Astrocyte of the hippocampus (primary cell): Measurements from ENCODE around the gene AP1M2.
"Not testable (repeated sequence)": the region's sequence is repeated elsewhere in the genome, so short reads cannot be mapped to it uniquely, and the experiment has no call there.

ENCODE experiments used
- DNase-seq: peaks from one replicate; pipeline ENCODE4 v3.0.0; 2011; ENCODE audit warnings: low read depth, low spot score

The AP1M2 gene

GRCh38 chr19:10565028-10565566 lies 22.0 kb downstream of the AP1M2 start:
- peak; percentile 57 for DNase-seq

- no peak for DNase-seq
These were observed 24.5 kb downstream of the AP1M2 start for GRCh38 chr19:10562609-10563008.

DNA sequence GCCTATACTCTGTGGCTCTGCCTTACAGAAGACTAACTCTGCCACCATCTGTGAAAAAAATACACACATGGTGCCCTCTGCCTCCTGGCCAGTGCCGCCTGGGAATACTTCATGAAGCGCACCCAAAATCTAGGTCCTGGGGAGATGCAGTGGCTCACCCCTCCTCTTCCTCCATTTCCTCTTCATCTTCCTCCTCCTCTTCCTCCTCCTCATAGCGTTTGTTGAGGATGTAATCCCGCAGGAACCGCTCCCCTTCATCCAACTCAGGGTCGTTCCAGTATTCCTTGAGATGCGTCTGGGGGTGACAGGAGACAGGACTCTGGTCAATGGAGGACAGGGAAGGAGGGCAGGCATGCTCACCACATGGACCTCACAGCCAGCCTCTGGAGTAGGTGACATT lies 27.0 kb downstream of the AP1M2 start:
- no peak for DNase-seq

- no peak for DNase-seq
These were observed 29.4 kb downstream of the AP1M2 start for GRCh38 chr19:10557603-10558197.

- DNase-seq, result no peak
These were observed 31.5 kb downstream of the AP1M2 start for GRCh38 chr19:10555610-10555973.

GRCh38 chr19:10554760-10555609 lies 32.1 kb downstream of the AP1M2 start:
- no peak for DNase-seq

DNA sequence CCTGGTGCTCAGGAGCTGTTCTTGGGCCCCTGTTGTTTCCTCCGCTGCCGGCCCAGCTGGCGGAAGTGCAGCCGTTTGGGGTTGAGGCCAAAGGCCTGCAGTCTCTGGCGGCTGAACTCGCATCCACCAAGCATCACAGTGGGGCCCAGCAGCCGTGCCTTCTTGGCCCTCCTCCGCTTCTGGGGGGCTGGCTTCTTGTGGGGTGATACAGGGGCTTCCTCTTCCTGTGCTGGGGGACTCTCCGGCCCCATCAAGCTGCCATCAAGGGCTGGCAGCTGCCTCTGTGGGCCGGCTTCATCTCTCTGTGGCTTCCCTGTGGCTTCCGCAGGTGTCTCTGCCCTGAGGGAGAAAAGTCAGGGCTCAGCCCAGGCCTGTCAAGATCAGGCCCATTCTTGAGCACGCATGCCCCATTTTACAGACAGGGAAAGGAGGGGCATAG lies 33.1 kb downstream of the AP1M2 start:
- no peak for DNase-seq

DNA sequence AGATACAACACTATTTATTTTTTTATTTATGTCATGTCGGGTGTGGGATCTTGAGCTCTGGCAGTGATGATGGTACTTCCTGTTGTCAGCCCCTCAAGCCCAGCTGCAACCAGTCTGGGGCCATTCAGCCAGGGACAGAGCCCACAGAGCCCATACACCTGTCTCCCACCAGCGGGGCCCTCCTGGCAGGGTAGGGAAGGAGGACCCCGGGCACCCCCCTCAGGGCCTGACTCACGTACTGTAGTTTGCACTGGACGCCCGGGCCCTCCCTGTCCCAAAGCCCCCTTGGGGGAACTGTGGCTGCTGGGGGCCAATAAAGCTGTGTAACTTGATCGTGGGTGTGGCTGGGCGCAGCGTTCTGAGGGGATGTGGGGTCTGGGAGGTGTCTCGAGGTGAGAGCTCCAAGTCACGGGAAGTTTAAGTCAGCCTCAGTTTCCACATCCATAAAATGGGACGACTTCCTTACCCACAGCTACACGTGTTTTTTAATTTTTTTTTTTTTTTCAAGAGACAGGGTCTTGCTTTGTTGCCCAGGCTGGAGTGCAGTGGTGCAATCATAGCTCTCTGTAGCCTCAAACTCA lies 33.9 kb downstream of the AP1M2 start:
- DNase-seq, result no peak

DNA sequence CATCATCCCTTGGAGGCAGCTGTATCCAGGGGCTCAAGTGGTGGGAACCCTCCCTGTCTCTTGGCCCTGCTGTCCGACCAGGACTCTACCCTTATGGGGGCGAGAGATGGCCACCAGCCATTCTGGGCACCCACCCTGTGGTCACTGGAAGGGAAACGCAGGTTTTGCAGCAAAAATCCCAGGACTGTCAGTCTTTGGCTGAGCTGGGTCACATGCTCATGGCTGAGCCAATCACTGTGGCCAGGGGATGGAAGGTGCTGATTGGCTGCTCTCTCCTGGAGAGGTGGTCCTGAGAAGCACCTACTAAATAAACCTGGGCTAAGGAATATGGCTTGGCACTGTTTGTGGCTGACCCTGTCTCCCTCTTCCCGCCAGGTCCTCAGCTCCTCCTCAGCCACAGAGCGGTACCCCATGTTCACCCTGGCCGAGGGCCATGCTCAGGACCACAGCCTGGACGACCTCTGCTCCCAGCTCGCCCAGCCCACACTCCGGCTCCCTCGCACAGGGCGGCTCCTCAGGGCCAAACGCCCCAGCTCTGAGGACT lies 34.5 kb downstream of the AP1M2 start:
- DNase-seq, result peak; percentile 29

DNA sequence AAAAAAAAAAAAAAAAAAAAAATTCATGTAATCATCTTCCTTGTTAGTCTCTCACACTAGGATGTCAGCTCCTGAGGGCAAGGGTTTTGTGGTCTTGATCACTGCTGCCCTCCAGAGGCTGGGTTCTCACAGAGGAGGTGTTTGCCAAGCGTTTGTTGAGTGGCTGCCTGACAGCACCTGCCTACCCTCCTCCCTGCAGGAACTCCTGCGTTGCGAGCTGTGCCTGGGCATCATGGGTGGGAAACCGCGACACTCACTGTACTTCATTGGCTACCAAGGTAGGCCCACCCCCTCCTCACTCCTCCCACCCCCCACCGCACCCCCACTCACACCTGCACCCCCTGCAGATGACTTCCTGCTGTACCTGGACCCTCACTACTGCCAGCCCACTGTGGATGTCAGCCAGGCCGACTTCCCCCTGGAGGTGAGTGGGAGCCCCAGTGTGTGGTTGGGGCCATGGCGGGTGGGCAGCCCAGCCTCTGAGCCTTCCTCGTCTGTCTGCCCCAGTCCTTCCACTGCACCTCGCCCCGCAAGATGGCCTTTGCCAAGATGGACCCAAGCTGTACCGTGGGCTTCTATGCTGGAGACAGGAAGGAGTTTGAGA lies 35.3 kb downstream of the AP1M2 start:
- DNase-seq, result no peak

DNA sequence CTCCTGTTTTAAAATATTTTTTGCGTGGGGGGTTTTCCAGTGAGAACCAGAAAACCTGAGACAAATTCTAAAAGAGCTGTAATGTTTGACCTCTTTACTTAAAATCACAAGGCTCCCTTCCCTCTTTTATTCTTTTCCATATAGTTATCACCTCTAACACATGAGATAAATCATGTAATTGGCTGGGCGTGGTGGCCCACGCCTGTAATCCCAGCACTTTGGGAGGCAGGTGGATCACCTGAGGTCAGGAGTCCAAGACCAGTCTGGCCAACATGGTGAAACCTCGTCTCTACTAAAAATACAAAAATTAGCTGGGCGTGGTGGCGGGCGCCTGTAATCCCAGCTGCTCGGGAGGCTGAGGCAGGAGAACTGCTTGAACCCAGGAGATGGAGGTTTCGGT lies 36.1 kb downstream of the AP1M2 start:
- DNase-seq, result not testable (repeated sequence)

GRCh38 chr19:10550336-10550735 lies 36.8 kb downstream of the AP1M2 start:
- DNase-seq, result no peak

DNA sequence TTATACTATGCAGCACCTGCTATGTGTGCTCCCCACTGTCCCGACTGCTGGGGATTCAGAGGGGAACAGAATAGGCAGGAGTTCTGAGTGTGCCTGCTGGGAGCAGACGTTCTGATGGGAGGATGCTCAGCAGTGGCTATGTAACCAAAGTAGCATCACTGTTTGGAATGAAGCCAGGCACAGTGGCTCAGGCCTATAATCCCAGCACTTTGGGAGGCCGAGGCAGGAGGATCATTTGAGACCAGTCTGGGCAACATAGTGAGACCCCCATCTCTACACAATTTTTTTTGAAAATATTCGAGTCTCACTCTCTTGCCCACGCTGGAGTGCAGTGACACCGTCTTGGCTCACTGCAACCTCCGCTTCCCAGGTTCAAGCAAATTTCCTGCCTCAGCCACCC lies 37.4 kb downstream of the AP1M2 start:
- no peak for DNase-seq

DNA sequence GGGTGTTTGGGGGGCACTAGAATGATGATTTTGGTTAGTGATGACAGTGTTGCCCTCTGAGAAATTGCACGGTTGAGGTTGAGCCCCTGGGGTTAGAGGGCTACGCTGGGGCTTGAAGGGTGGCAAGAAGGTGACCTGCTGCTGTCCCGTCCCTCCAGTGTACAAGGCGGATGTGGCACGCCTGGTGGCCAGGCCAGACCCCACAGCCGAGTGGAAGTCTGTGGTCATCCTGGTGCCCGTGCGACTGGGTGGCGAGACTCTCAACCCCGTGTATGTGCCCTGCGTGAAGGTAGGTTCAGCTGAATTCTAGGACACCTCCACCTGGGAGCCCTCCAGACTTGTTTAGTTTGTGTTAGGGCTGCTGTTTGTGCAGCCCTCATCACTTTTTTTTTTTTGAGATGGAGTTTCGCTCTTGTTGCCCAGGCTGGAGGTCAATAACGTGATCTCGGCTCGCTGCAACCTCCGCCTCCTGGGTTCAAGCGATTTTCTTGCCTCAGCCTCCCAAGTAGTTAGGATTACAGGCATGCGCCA lies 38.3 kb downstream of the AP1M2 start:
- DNase-seq, result no peak

GRCh38 chr19:10546817-10547216 lies 40.3 kb downstream of the AP1M2 start:
- DNase-seq, result no peak

- DNase-seq, result no peak
These were observed 42.3 kb downstream of the AP1M2 start for GRCh38 chr19:10544753-10545251.

DNA sequence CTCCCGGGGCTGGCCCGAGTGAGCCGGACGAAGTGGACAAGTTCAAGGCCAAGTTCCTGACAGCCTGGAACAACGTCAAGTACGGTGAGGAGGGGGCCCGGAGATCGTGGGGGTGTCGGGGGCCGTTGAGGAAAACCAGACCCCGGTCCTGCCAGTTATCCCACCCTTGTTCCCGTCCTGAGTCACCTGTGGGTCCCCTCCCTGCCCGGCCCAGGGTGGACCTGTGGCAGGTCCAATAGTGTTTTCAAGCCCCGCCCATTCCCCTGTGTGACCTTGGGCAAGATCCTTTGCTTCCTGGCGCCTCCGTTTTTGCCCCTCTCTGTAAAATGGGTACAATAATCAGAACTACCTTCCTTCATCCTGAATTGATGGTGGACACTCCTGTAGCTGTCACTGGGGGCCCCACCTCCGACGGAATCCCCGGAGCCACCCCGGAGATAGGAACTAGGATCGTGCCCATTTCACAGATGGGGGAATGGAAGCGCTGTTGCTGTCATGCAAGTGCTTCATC lies 42.8 kb downstream of the AP1M2 start:
- no peak for DNase-seq

- peak; percentile 88 for DNase-seq
These were observed 43.5 kb downstream of the AP1M2 start, which contains the start of gene ATG4D for GRCh38 chr19:10543420-10544241. Gene ATG4D (plus strand): TSS chr19:10543904. CDS start chr19:10544091, 187 bp downstream.

DNA sequence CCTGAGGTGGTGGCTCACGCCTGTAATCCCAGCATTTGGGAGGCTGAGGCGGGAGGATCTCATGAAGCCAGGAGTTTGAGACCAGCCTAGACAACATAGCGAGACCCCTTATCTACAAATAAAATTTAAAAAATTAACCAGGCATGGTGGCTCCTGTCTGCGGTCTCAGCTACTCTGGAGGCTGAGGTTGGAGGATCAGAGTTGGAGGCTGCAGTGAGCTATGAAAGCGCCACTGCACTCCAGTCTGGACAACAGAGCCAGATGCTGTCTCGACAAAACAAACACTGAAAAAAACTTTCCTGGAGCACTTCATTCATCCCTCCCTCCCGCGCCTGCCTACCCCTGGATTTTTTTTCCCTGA lies 44.1 kb downstream of the AP1M2 start:
- DNase-seq, result no peak

GRCh38 chr19:10539016-10539415 lies 48.1 kb downstream of the AP1M2 start:
- not testable (repeated sequence) for DNase-seq
